C4-2B (cell line): ENCODE measurements around the gene SYNPO2.

Experiments
- CTCF ChIP-seq: fragments of 450-650 bp; conservative IDR thresholded peaks from 2 replicates; pipeline ENCODE4 v1.5.1; 2017; ENCODE audit warnings: mild to moderate bottlenecking
- ZFX ChIP-seq: fragments of 450-650 bp; IDR thresholded peaks from 2 replicates; pipeline ENCODE4 v1.6.1; 2017

GRCh38 chr4:118848242-118848641, 40.4 kb upstream of the SYNPO2 start:
- TF ChIP-seq CTCF: no peak
- TF ChIP-seq ZFX: no peak
